ENCODE results near the gene DPPA3. TPM values are rescaled to one million over a fixed set of nuclear protein-coding genes. Genes with fewer than 3 reads are reported as not detected.
A peak's percentile ranks its signal among the peaks of the same experiment; 100 is the strongest.

Gene DPPA3
- total and polyA plus RNA-seq, 2 of the 8 experiments (the other 6 are each of a cell fraction or from before 2014, with no cell fraction given) = 0.30 to 1.2 TPM

DNA sequence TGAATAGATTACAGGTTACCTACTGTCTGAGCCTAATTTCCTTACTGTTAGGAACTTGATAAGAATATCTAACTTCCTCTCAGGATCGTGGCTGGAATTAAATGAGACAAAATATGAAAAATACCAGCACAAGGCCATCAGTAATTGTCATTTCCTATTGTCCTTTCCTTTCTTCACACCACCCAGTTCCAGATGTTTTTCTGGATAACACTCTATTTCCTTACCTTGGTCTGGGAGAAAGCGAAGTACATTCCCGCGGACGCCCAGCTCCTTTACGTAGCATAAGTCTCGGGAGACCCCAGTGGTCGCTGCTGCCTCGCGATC lies 16.0 kb upstream of the DPPA3 start:
- no peaks in the 10 kb centered on the region for H3K36me3 ChIP-seq (ENCODE audit: control insufficient read depth in 2 of 4, insufficient read depth in 4 of 4, low read length in 3 of 4)
- no peak overlapping the region for H3K56ac ChIP-seq (replicated peaks; ENCODE audit: insufficient read length, low read depth, low read length)
- H2AK5ac ChIP-seq (ENCODE audit: low read depth, low read length) = no peak overlapping the region
- H2BK12ac ChIP-seq (ENCODE audit: low read depth, low read length) = no peak overlapping the region; the same call in 1 of the 2 replicates
- H3K4me2 ChIP-seq (ENCODE audit: insufficient read depth in 1 of 2, low read depth in 2 of 2, low read length in 2 of 2) = peak overlapping the region in 1 of 2 experiments; percentile 56; a peak in 2 of 4 replicates
- peak overlapping the region; percentile 30 for H2BK120ac ChIP-seq (replicated peaks; ENCODE audit: low read depth, low read length)
- H3K14ac ChIP-seq (ENCODE audit: insufficient read length) = no peak overlapping the region
- FAIRE-seq (no peak), DNase-seq (ENCODE audit: low read depth in 1 of 2, low spot score in 2 of 2) (no peak)
- peak overlapping the region; percentile 48 for H3K27ac ChIP-seq (ENCODE audit: low read depth, low read length)
- peaks cover 2 to 16% (median 9%) of the 10 kb centered on the region in 4 experiments; a peak in 6 of 7 replicates for H3K4me1 ChIP-seq (replicated peaks in 1 of 4; ENCODE audit: control insufficient read depth in 3 of 4, insufficient read depth in 4 of 4, low read length in 3 of 4)
- ChIA-PET CTCF (ENCODE audit: partially characterized antibody) (interaction anchor here (0.8 to 2.5 kb wide), 11 partner anchors 10 to 111 kb away, joined by 3 to 9 read pairs (median 3); no protein-coding TSS in a partner anchor), POLR2A (ENCODE audit: partially characterized antibody) (interaction anchor here (0.6 to 1.9 kb wide), 7 partner anchors 9 to 437 kb away, joined by 3 to 5 read pairs (median 3); no protein-coding TSS in a partner anchor)
- H3K4ac ChIP-seq (replicated peaks; ENCODE audit: insufficient read length, low read depth, low read length) = peak overlapping the region; percentile 40
- peak overlapping the region; percentile 71 for H4K91ac ChIP-seq (replicated peaks; ENCODE audit: insufficient read length, low read length)
- H2AFZ ChIP-seq (ENCODE audit: low read length) = no peak overlapping the region
- no peak overlapping the region; a peak in 1 of 7 replicates for H3K9ac ChIP-seq (replicated peaks in 1 of 4; ENCODE audit: extremely low read depth in 1 of 4, low read depth in 3 of 4, low read length in 3 of 4)
- no peak overlapping the region for H3K23ac ChIP-seq (ENCODE audit: insufficient read length)
- TF ChIP-seq CHD2 (IDR thresholded peaks at IDR 0.05; ENCODE audit: low read length) = no peak
- no peak overlapping the region for H2BK15ac ChIP-seq (ENCODE audit: low read length)
- H3K23me2 ChIP-seq (ENCODE audit: low read depth, low read length) = no peaks in the 10 kb centered on the region
- peak overlapping the region; percentile 87; the same call in 1 of the 2 replicates for H2BK5ac ChIP-seq (ENCODE audit: low read depth, low read length)
- no peaks in the 10 kb centered on the region for H3K27me3 ChIP-seq (replicated peaks in 1 of 4; ENCODE audit: control insufficient read depth in 3 of 4, extremely low read depth in 1 of 4, insufficient read depth in 3 of 4, low read length in 3 of 4)
- H3K4me3 ChIP-seq (ENCODE audit: extremely low read depth in 1 of 4, insufficient read depth in 2 of 4, low read depth in 3 of 4, low read length in 4 of 4) = peak overlapping the region in 1 of 4 experiments; percentile 7; a peak in 1 of 8 replicates
- no peaks in the 10 kb centered on the region for H3K9me3 ChIP-seq (ENCODE audit: insufficient read depth in 2 of 2, low read depth in 1 of 2, low read length in 1 of 2)
- peak overlapping the region; percentile 6 for H4K5ac ChIP-seq (ENCODE audit: insufficient read length, low read depth, low read length)
- H3K18ac ChIP-seq (ENCODE audit: extremely low read depth, low read length) = peak overlapping the region; percentile 72; the same call in 1 of the 2 replicates
- H3K79me1 ChIP-seq (ENCODE audit: low read depth, low read length) = no peaks in the 10 kb centered on the region
- H3K79me2 ChIP-seq (ENCODE audit: control insufficient read depth in 1 of 2, insufficient read depth in 2 of 2, low read length in 2 of 2) = no peaks in the 10 kb centered on the region
- no peak overlapping the region for H2BK20ac ChIP-seq (ENCODE audit: low read length)
- H4K20me1 ChIP-seq (replicated peaks in 1 of 2; ENCODE audit: control insufficient read depth in 1 of 2, insufficient read depth in 2 of 2, low read length in 2 of 2) = no peaks in the 10 kb centered on the region
- H4K8ac ChIP-seq (ENCODE audit: extremely low read depth, insufficient read depth, low read length) = no peak overlapping the region; the same call in 1 of the 2 replicates
- 88% methylated on average over 10 of the region's 10 CpGs; no CpG with 5 or more reads in 1 of the 2 experiments for WGBS, 2 experiments (ENCODE audit: extremely low coverage in 1 of 2, insufficient coverage in 1 of 2, insufficient read length in 1 of 2, insufficient replicate concordance in 2 of 2, low coverage in 1 of 2, low lambda C conversion rate in 2 of 2, missing lambda C conversion rate in 1 of 2)
